GM23338 (cell line): Measurements from ENCODE around the gene ZMPSTE24. TPM values are rescaled to one million over a fixed set of nuclear protein-coding genes. Genes with fewer than 3 reads are reported as not detected.
A peak's percentile ranks its signal among the peaks of the same experiment; 100 is the strongest.

Source experiments
- ATAC-seq: fragments of 200-7000 bp; cut with Tn5 transposase; 3 replicates; pipeline ENCODE4 v1.9.1; 2020
- DNase-seq: peaks from one replicate; pipeline ENCODE4 v3.0.0-alpha.2; 2015; ENCODE audit warnings: low spot score
- H2AFZ ChIP-seq: fragments of 200-600 bp; sonication (generic); 2 replicates; pipeline ENCODE4 v1.8.0; 2016; ENCODE audit warnings: antibody characterized with exemption, mild to moderate bottlenecking, moderate library complexity
- H3F3A ChIP-seq: fragments of 200-600 bp; sonication (generic); replicated peaks from 2 replicates; pipeline ENCODE4 v1.8.0; 2017; ENCODE audit warnings: antibody characterized with exemption, mixed run types, low read depth
- H3K27ac ChIP-seq: fragments of 200-600 bp; sonication (generic); 2 replicates; pipeline ENCODE4 v1.6.1; 2016; ENCODE audit warnings: low read depth
- H3K27me3 ChIP-seq: fragments of 200-600 bp; sonication (generic); 2 replicates; pipeline ENCODE4 v1.8.0; 2016; ENCODE audit warnings: mild to moderate bottlenecking, mixed run types, moderate library complexity; ENCODE audit not compliant: insufficient read depth
- H3K36me3 ChIP-seq: fragments of 200-600 bp; sonication (generic); 2 replicates; pipeline ENCODE4 v1.8.0; 2016; ENCODE audit warnings: mild to moderate bottlenecking; ENCODE audit not compliant: insufficient read depth
- H3K4me1 ChIP-seq: fragments of 200-600 bp; sonication (generic); 2 replicates; pipeline ENCODE4 v1.8.0; 2016; ENCODE audit warnings: mild to moderate bottlenecking, moderate library complexity; ENCODE audit not compliant: insufficient read depth
- H3K4me2 ChIP-seq: fragments of 200-600 bp; sonication (generic); 2 replicates; pipeline ENCODE4 v1.7.1; 2017; ENCODE audit warnings: mixed run types
- H3K4me3 ChIP-seq: fragments of 200-600 bp; sonication (generic); 2 replicates; pipeline ENCODE4 v1.6.1; 2016; ENCODE audit warnings: mixed run types
- H3K79me2 ChIP-seq: fragments of 200-600 bp; sonication (generic); replicated peaks from 2 replicates; pipeline ENCODE4 v1.8.0; 2017; ENCODE audit warnings: mild to moderate bottlenecking; ENCODE audit not compliant: insufficient read depth
- H3K9me2 ChIP-seq: fragments of 200-600 bp; sonication (generic); 2 replicates; pipeline ENCODE4 v1.8.0; 2017; ENCODE audit not compliant: insufficient read depth
- H4K20me1 ChIP-seq: fragments of 200-600 bp; sonication (generic); replicated peaks from 2 replicates; pipeline ENCODE4 v1.8.0; 2017; ENCODE audit warnings: mild to moderate bottlenecking; ENCODE audit not compliant: insufficient read depth
- H3K27ac Mint-ChIP-seq: 2 replicates; pipeline ENCODE4 v1.8.0; 2020; ENCODE audit warnings: inconsistent platforms, mild to moderate bottlenecking, moderate library complexity, mixed read lengths
- H3K27me3 Mint-ChIP-seq: 3 replicates; pipeline ENCODE4 v1.8.0; 2022; ENCODE audit warnings: low read depth, mild to moderate bottlenecking, moderate library complexity, mixed read lengths, inconsistent platforms; ENCODE audit not compliant: insufficient read depth, poor library complexity
- H3K36me3 Mint-ChIP-seq: 3 replicates; pipeline ENCODE4 v1.8.0; 2021; ENCODE audit warnings: low read depth, mild to moderate bottlenecking, inconsistent platforms, moderate library complexity, mixed read lengths
- H3K4me1 Mint-ChIP-seq: 3 replicates; pipeline ENCODE4 v1.8.0; 2020; ENCODE audit warnings: mild to moderate bottlenecking, inconsistent platforms, mixed read lengths
- H3K4me3 Mint-ChIP-seq: 3 replicates; pipeline ENCODE4 v1.8.0; 2021; ENCODE audit warnings: moderate library complexity, mild to moderate bottlenecking, inconsistent platforms, mixed read lengths
- H3K9me3 Mint-ChIP-seq: 3 replicates; pipeline ENCODE4 v1.8.0; 2020; ENCODE audit warnings: moderate library complexity, mild to moderate bottlenecking, inconsistent platforms, mixed read lengths
- CREB1 ChIP-seq: fragments of 250-450 bp; sonication (Bioruptor Pico); IDR thresholded peaks from 2 replicates; pipeline ENCODE4 v1.5.0; 2020; ENCODE audit warnings: low read depth, mild to moderate bottlenecking, moderate library complexity
- EZH2 ChIP-seq: fragments of 200-600 bp; sonication (generic); IDR thresholded peaks from one replicate; pipeline ENCODE4 v1.8.0; 2017; ENCODE audit warnings: antibody characterized with exemption, mild to moderate bottlenecking, low read depth; ENCODE audit not compliant: unreplicated experiment
- NANOG ChIP-seq: IDR thresholded peaks from 2 replicates; pipeline ENCODE4 v1.6.1; 2016; ENCODE audit warnings: antibody characterized with exemption, borderline replicate concordance
- REST ChIP-seq: IDR thresholded peaks from one replicate; pipeline ENCODE4 v1.6.1; 2018; ENCODE audit warnings: antibody characterized with exemption; ENCODE audit not compliant: unreplicated experiment
- ZNF331 ChIP-seq: fragments of 250-450 bp; sonication (Bioruptor Pico); IDR thresholded peaks from 2 replicates; pipeline ENCODE4 v1.5.0; 2020; ENCODE audit warnings: low read depth, mild to moderate bottlenecking, moderate library complexity
- ZNF462 ChIP-seq: fragments of 250-450 bp; sonication (Bioruptor Pico); IDR thresholded peaks from 2 replicates; pipeline ENCODE4 v1.5.0; 2020; ENCODE audit warnings: mild to moderate bottlenecking, moderate library complexity
- polyA plus RNA-seq: library from polyadenylated mRNA; unstranded; fragments of >200 nt; fragmentation: Nextera tagmentation; extraction: Ambion mirVana; gene quantifications from 2 replicates; pipeline ENCODE4 v1.2.1, GENCODE V29; 2016
- total RNA-seq: library from RNA; depleted of rRNA; stranded (reverse); fragments of >200 nt; shearing (Covaris generic); gene quantifications from 2 replicates; pipeline ENCODE4 v1.2.3, GENCODE V29; 2014
- TF ChIP-seq, protein P1 (sequence below), 2 experiments: fragments of 200-600 bp in 1 of 2; sonication (generic) in 1 of 2; conservative IDR thresholded peaks; 2 replicates each; pipeline versions ENCODE4 v1.5.1 to v1.6.1; 2016 to 2017; ENCODE audit warnings: antibody characterized with exemption in 2 of 2, low read depth in 2 of 2, mild to moderate bottlenecking in 2 of 2, moderate library complexity in 1 of 2

ZMPSTE24 gene
- total and polyA plus RNA-seq, 2 experiments from 2014 or later: 23.1 to 51.2 TPM

DNA sequence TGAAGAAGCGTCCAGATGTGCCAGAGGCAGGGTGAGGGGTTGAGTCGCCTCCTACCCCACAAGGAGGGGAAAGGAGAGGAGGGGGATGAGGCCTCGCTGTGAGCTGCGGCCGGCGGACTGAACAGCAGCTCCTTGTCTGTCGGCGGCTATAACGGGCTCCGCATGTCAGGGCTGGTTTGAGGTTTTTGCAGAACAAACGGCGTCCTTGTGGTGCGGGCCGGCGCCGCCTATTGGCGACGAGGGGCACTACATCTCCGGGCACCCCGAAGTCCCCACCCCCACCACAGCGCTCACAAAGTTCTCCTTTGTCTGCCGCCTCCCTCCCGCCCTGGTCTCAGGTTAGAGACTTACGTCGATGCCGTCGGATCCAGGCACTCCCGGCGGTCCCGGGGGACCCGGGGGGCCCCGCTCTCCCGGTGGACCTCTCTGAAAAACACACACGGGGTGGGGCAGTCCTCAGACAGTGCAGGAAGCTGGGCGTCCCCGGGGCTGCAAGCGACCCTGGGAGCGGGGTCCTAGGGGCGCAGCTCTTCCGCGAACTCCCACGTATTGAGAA, 57.3 kb downstream of the ZMPSTE24 start:
- Mint-ChIP-seq H3K4me1 (peaks cover 20% of the 10 kb centered on the region), H3K4me3 (peak overlapping the region; percentile 72), H3K27ac (no peak overlapping the region), H3K27me3 (peaks cover 51% of the 10 kb centered on the region), H3K9me3 (no peaks in the 10 kb centered on the region), H3K36me3 (no peaks in the 10 kb centered on the region; the same call in 2 of the 3 replicates)
- peaks cover 19% of the 10 kb centered on the region for H3K4me1 ChIP-seq
- DNase-seq: peak; percentile 90
- H3K4me3 ChIP-seq: peak overlapping the region; percentile 72
- peak overlapping the region; percentile 99 for H2AFZ ChIP-seq
- H3K79me2 ChIP-seq: no peaks in the 10 kb centered on the region
- no peaks in the 10 kb centered on the region for H3F3A ChIP-seq
- TF ChIP-seq REST (no peak), CREB1 (CRISPR knock-in tag) (0 out of 2 replicates have a peak, but pooled peaks have one; percentile 31)
- TF ChIP-seq, protein P1, sequence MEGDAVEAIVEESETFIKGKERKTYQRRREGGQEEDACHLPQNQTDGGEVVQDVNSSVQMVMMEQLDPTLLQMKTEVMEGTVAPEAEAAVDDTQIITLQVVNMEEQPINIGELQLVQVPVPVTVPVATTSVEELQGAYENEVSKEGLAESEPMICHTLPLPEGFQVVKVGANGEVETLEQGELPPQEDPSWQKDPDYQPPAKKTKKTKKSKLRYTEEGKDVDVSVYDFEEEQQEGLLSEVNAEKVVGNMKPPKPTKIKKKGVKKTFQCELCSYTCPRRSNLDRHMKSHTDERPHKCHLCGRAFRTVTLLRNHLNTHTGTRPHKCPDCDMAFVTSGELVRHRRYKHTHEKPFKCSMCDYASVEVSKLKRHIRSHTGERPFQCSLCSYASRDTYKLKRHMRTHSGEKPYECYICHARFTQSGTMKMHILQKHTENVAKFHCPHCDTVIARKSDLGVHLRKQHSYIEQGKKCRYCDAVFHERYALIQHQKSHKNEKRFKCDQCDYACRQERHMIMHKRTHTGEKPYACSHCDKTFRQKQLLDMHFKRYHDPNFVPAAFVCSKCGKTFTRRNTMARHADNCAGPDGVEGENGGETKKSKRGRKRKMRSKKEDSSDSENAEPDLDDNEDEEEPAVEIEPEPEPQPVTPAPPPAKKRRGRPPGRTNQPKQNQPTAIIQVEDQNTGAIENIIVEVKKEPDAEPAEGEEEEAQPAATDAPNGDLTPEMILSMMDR (conservative IDR thresholded peaks at IDR 0.05; ENCODE audit: low read depth in 2 of 2): peak; percentile 71
- H3K36me3 ChIP-seq: no peaks in the 10 kb centered on the region
- no peaks in the 10 kb centered on the region for H4K20me1 ChIP-seq
- no peaks in the 10 kb centered on the region for H3K9me2 ChIP-seq
- peaks cover 76% of the 10 kb centered on the region for H3K27me3 ChIP-seq
- H3K27ac ChIP-seq: no peak overlapping the region
- peak; percentile 62 for ATAC-seq
- peak overlapping the region; percentile 92 for H3K4me2 ChIP-seq

- Histone ChIP-seq H2AFZ (peak overlapping the region; percentile 97), H3K36me3 (no peaks in the 10 kb centered on the region), H3K4me3 (peak overlapping the region; percentile 72), H3K27me3 (peaks cover 76% of the 10 kb centered on the region), H3K4me1 (peaks cover 19% of the 10 kb centered on the region), H3F3A (no peaks in the 10 kb centered on the region), H4K20me1 (no peaks in the 10 kb centered on the region), H3K79me2 (no peaks in the 10 kb centered on the region), H3K27ac (no peak overlapping the region), H3K4me2 (peak overlapping the region; percentile 92), H3K9me2 (no peaks in the 10 kb centered on the region)
- Mint-ChIP-seq H3K27ac (no peak overlapping the region), H3K4me1 (peaks cover 20% of the 10 kb centered on the region), H3K4me3 (peak overlapping the region; percentile 72), H3K36me3 (no peaks in the 10 kb centered on the region; the same call in 2 of the 3 replicates), H3K27me3 (peaks cover 50% of the 10 kb centered on the region), H3K9me3 (no peaks in the 10 kb centered on the region)
- DNase-seq (peak; percentile 58), ATAC-seq (peak; percentile 15)
- peak; percentile 88 for TF ChIP-seq EZH2
- no peak for TF ChIP-seq NANOG
- no peak for TF ChIP-seq ZNF331
- no peak for TF ChIP-seq ZNF462 (CRISPR knock-in tag)
These were observed 58.0 kb downstream of the ZMPSTE24 start for GRCh38 chr1:40315795-40316594.
